Transverse colon (tissue), 4 donors: Measurements from ENCODE around the gene CRADD. TPM values are rescaled to one million over a fixed set of nuclear protein-coding genes. Genes with fewer than 3 reads are reported as not detected.

Experiments
- DNase-seq: peaks from one replicate; pipeline ENCODE4 v3.0.0-alpha.2; 2019
- H3K27ac ChIP-seq, 4 donors: fragments of 200-600 bp; sonication (generic); 2 replicates each; pipeline ENCODE4 v1.5.1; 2016 to 2018; ENCODE audit warnings: inconsistent platforms in 4 of 4
- H3K27me3 ChIP-seq: fragments of 200-600 bp; sonication (generic); 2 replicates; pipeline ENCODE4 v1.5.1; 2017; ENCODE audit warnings: inconsistent platforms
- H3K36me3 ChIP-seq, 4 donors: fragments of 200-600 bp; sonication (generic); 2 replicates each; pipeline ENCODE4 v1.5.1; 2017 to 2019; ENCODE audit warnings: inconsistent platforms in 4 of 4
- H3K4me1 ChIP-seq, 4 donors: fragments of 200-600 bp; sonication (generic); 2 replicates each; pipeline ENCODE4 v1.5.1; 2017 to 2020; ENCODE audit warnings: inconsistent platforms in 4 of 4
- H3K4me3 ChIP-seq, 4 donors: fragments of 200-600 bp; sonication (generic); 1 replicate in 1 of 4; 2 replicates in 3 of 4; pipeline versions ENCODE4 v1.5.1 to v1.6.1; 2017 to 2019; ENCODE audit warnings: inconsistent platforms in 4 of 4
- H3K9me3 ChIP-seq, 2 donors: fragments of 200-600 bp; sonication (generic); 2 replicates each; pipeline ENCODE4 v1.5.1; 2017 to 2019; ENCODE audit warnings: inconsistent platforms in 2 of 2
- CTCF ChIP-seq, 5 experiments: fragments of 200-600 bp in 3 of 5; fragments of 450-650 bp in 2 of 5; sonication (generic) in 3 of 5; IDR thresholded peaks; 1 replicate in 2 of 5; 2 replicates in 3 of 5; pipeline ENCODE4 v1.5.1; 2016 to 2017; ENCODE audit warnings: antibody characterized with exemption in 5 of 5, inconsistent platforms in 3 of 5, mild to moderate bottlenecking in 2 of 5, moderate library complexity in 1 of 5
- EP300 ChIP-seq: sonication (generic); formaldehyde crosslinking; IDR thresholded peaks from one replicate; pipeline ENCODE4 v1.6.1; 2017; ENCODE audit warnings: antibody characterized with exemption, low read depth
- POLR2A ChIP-seq: fragments of 450-650 bp; IDR thresholded peaks from one replicate; pipeline ENCODE4 v1.6.1; 2016; ENCODE audit warnings: antibody characterized with exemption, mild to moderate bottlenecking, moderate library complexity
- POLR2AphosphoS5 ChIP-seq, 3 donors: sonication (generic); formaldehyde crosslinking; IDR thresholded peaks; one replicate each; pipeline ENCODE4 v1.6.1; 2016; ENCODE audit warnings: antibody characterized with exemption in 3 of 3
- WGBS, 2 donors: methylation state at CpG; one replicate each; pipeline ENCODE4 v1.1.5; 2018; ENCODE audit warnings: low coverage in 1 of 2; 5-methylcytosine and 5-hydroxymethylcytosine counted together
- in situ Hi-C, 4 donors: fragments of 200-750 bp; cut with MboI; loops; one replicate each; pipeline versions ENCODE4 v1.15.0 to v1.15.1; 2017; ENCODE audit warnings: low sequenced_read_pairs in 3 of 4, low pct_ligation_motif_present in 1 of 4, low pct_unique_long_range_greater_than_20kb in 1 of 4
- intact Hi-C: fragments of 100-400 bp; cut with DNase I; formaldehyde crosslinking; loops from one replicate; pipeline ENCODE4 v1.15.1; 2023; ENCODE audit warnings: low total_unique reads
- total RNA-seq, 4 donors: library from RNA; depleted of rRNA; stranded (reverse); fragments of >200 nt; gene quantifications; one replicate each; pipeline ENCODE4 v1.1.0, GENCODE V29; 2016

CRADD gene
- total RNA-seq, 4 donors from 2014 or later: 45.6 to 59.3 (median 56.3) TPM

- no peaks in the 10 kb centered on the region for H3K36me3 ChIP-seq
- H3K4me3 ChIP-seq: no peak overlapping the region
- DNase-seq: no peak
- in situ Hi-C loops (loop anchor here (10.0 to 25.0 kb wide), 4 partner anchors 162 to 184 kb away; partner anchors contain the start of gene SOCS2 (in 2 of the 4)), intact Hi-C loops (no loop called here)
- 76 to 79% methylated on average over 4 of the region's 4 CpGs for WGBS, 2 donors
- H3K27me3 ChIP-seq: no peaks in the 10 kb centered on the region
- H3K9me3 ChIP-seq: no peaks in the 10 kb centered on the region
- TF ChIP-seq POLR2AphosphoS5 (IDR thresholded peaks at IDR 0.05) (no peak), POLR2A (no peak), CTCF (IDR thresholded peaks at IDR 0.05) (no peak), EP300 (no peak)
- H3K27ac ChIP-seq: no peak overlapping the region
- H3K4me1 ChIP-seq: peaks cover 0 to 21% (median 3%) of the 10 kb centered on the region in 4 donors
These were observed 69.5 kb downstream of the CRADD start for GRCh38 chr12:93746572-93747168.

GRCh38 chr12:93748672-93749383 lies 71.7 kb downstream of the CRADD start:
- H3K4me1 ChIP-seq: peaks cover 0 to 13% (median 0%) of the 10 kb centered on the region in 4 donors
- in situ Hi-C loops (loop anchor here (10.0 to 25.0 kb wide), 4 partner anchors 164 to 187 kb away; partner anchors contain the start of gene SOCS2 (in 2 of the 4)), intact Hi-C loops (no loop called here)
- no peak for DNase-seq
- no peak for TF ChIP-seq EP300
- no peak for TF ChIP-seq POLR2A
- TF ChIP-seq POLR2AphosphoS5 (IDR thresholded peaks at IDR 0.05): no peak
- TF ChIP-seq CTCF (IDR thresholded peaks at IDR 0.05): no peak
- 97% methylated on average over 2 of the region's 2 CpGs; no CpG with 5 or more reads in 1 of the 2 donors for WGBS, 2 donors
- H3K27me3 ChIP-seq: no peaks in the 10 kb centered on the region
- H3K4me3 ChIP-seq: no peak overlapping the region
- H3K36me3 ChIP-seq: no peaks in the 10 kb centered on the region
- H3K27ac ChIP-seq: no peak overlapping the region
- no peaks in the 10 kb centered on the region for H3K9me3 ChIP-seq

GRCh38 chr12:93749515-93749914 lies 72.3 kb downstream of the CRADD start:
- Histone ChIP-seq H3K4me3 (no peak overlapping the region), H3K9me3 (no peaks in the 10 kb centered on the region), H3K27ac (peak overlapping the region in 1 of 4 donors; percentile 41), H3K27me3 (no peaks in the 10 kb centered on the region), H3K4me1 (peaks cover 0 to 13% (median 0%) of the 10 kb centered on the region in 4 donors), H3K36me3 (no peaks in the 10 kb centered on the region)
- 75 to 77% methylated on average over 2 of the region's 2 CpGs for WGBS, 2 donors
- TF ChIP-seq CTCF (IDR thresholded peaks at IDR 0.05) (no peak), EP300 (no peak), POLR2A (no peak)
- intact Hi-C loops (no loop called here), in situ Hi-C loops (loop anchor here (10.0 to 25.0 kb wide), 4 partner anchors 165 to 187 kb away; partner anchors contain the start of gene SOCS2 (in 2 of the 4))
- DNase-seq: no peak

GRCh38 chr12:93750056-93750455 lies 72.9 kb downstream of the CRADD start:
- Histone ChIP-seq H3K27ac (peak overlapping the region in 1 of 4 donors; percentile 41), H3K4me3 (no peak overlapping the region), H3K36me3 (no peaks in the 10 kb centered on the region), H3K4me1 (peaks cover 0 to 13% (median 0%) of the 10 kb centered on the region in 4 donors), H3K9me3 (no peaks in the 10 kb centered on the region), H3K27me3 (no peaks in the 10 kb centered on the region)
- DNase-seq: no peak
- in situ Hi-C loops: loop anchor here in 3 of 4 donors (25.0 kb wide), 1 partner anchor 337 kb away; no protein-coding TSS in a partner anchor
- WGBS, 2 donors: 87 to 94% methylated on average over 6 of the region's 6 CpGs
- intact Hi-C loops: no loop called here
- no peak for TF ChIP-seq EP300
- TF ChIP-seq POLR2A: no peak
- no peak for TF ChIP-seq POLR2AphosphoS5 (IDR thresholded peaks at IDR 0.05)
- TF ChIP-seq CTCF (IDR thresholded peaks at IDR 0.05): no peak
